GM12873 (cell line): ENCODE results near the gene BCR.

Experiments
- TF ChIP-seq, protein P1 (sequence below): IDR thresholded peaks from 2 replicates; pipeline ENCODE4 v1.5.1; 2012; ENCODE audit warnings: low read depth, mild to moderate bottlenecking, moderate library complexity, low read length, control low read depth; ENCODE audit not compliant: insufficient read depth; ENCODE audit errors: missing control alignments

The BCR gene

DNA sequence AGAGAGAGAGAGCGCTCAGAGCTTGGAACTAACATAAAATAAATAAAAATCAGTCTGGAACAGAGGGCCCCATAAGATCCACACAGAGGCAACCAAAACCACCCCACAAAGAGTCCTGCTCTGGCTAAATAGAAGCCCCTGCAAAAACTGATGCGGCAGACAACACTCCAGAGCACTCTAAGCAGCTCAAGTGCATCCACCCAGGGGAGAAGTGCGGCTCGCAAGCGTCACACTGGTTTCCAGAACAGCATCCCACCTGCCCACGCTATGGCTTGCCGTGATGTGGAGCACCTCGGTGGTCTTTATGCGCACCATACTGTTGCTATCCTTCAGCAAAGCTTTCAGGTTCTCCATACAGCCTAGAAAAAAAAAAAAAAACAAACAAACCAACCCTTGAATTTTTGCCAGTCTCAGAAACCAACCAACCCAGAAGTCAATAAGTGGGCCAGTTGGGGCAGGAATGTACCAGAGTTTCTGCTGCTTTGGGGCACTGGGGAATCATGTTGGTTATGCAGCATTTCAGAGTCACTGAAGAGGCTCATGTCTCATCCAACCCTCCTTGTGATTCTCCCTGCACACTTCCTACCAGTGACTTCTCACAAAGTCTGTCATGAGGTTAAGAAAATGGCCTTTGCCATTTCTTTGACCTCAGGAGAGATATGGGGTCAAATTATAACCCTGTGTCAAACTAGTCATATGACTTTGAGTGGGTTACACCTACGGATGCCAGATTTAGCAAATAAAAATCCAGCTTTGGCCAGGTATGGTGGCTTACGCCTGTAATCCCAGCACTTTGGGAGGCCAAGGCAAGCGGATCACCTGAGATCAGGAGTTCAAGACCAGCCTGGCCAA lies 41.5 kb upstream of the BCR start:
- TF ChIP-seq, protein P1, sequence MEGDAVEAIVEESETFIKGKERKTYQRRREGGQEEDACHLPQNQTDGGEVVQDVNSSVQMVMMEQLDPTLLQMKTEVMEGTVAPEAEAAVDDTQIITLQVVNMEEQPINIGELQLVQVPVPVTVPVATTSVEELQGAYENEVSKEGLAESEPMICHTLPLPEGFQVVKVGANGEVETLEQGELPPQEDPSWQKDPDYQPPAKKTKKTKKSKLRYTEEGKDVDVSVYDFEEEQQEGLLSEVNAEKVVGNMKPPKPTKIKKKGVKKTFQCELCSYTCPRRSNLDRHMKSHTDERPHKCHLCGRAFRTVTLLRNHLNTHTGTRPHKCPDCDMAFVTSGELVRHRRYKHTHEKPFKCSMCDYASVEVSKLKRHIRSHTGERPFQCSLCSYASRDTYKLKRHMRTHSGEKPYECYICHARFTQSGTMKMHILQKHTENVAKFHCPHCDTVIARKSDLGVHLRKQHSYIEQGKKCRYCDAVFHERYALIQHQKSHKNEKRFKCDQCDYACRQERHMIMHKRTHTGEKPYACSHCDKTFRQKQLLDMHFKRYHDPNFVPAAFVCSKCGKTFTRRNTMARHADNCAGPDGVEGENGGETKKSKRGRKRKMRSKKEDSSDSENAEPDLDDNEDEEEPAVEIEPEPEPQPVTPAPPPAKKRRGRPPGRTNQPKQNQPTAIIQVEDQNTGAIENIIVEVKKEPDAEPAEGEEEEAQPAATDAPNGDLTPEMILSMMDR, result no peak

DNA sequence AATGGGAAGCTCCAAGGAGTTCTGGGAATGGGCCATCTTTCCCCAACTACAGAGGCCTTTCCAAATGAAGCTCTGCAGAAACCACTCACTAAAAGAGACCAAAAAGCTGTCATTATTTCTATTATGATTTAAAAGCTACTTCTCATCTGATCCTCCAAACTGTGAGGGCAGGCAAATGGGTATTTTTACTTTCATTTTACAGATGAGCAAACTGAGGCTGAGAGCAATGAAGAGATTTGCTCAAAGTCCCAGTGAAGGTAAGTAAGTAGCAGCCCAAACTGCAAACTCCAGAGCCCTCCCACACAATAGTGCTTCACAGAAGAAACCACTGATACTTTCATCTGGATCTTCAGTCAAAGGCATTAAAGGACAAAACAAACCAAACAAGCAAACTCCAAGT lies 39.9 kb upstream of the BCR start:
- TF ChIP-seq, protein P1, result no peak

DNA sequence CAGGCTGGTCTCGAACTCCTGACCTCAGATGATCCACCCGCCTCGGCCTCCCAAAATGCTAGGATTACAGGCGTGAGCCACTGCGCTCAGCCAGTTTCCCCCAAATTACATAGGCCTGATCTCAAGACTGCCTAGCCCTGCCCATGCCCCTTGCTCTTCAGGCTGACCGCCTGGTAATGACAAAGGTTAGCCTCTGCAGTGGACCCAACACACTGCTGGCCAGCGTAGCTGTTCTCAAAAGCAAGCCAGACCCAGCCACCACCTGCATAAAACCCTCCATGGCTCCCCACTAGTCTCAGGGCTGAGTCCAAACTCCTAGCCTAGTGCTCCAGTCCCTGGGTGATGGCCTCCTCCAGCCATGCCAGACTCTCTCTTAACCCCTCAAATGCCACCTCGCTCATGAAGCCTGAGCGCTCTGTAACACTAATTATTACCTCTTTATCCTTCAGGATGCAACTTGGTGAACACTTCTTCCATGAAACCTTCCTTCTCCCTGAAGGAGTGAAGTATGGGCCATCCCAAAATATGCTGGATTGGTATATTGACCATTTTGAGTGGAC lies 37.7 kb upstream of the BCR start:
- TF ChIP-seq, protein P1, result no peak

DNA sequence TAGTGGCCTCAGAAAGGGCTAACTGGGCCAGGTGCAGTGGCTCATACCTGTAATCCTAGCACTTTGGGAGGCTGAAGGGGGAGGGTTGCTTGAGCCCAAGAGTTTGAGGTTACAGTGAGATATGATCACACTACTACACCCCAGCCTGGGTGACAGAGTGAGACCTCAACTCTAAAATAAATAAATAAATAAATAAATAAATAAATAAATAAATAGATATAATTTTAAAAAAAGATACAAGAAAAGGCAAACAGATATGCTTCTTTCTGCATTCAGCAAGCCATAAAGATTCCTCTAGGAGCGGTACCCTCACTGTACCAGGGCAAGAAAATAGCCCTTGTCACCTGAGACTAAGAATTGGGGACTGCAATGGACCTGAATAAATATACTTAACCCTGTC lies 37.2 kb upstream of the BCR start:
- TF ChIP-seq, protein P1, result no peak

DNA sequence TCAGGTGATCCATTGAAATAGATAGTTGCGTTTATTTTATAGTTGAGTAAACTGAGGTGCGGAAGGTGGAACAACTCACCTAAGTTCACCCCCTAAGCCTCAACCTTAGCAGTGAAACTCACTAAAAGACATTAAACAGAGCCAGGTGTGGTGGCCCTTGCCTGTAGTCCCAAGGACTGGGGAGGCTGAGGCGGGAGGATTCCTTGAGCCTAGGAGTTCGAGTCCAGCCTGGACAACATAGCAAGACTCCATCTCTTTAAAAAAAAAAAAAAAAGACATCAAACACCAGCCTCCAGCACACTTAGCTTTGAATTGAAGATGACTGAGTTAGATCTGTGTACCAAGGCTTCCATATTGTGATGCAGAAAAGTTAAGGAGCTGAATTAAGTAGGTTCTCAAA lies 35.9 kb upstream of the BCR start:
- TF ChIP-seq, protein P1, result no peak

DNA sequence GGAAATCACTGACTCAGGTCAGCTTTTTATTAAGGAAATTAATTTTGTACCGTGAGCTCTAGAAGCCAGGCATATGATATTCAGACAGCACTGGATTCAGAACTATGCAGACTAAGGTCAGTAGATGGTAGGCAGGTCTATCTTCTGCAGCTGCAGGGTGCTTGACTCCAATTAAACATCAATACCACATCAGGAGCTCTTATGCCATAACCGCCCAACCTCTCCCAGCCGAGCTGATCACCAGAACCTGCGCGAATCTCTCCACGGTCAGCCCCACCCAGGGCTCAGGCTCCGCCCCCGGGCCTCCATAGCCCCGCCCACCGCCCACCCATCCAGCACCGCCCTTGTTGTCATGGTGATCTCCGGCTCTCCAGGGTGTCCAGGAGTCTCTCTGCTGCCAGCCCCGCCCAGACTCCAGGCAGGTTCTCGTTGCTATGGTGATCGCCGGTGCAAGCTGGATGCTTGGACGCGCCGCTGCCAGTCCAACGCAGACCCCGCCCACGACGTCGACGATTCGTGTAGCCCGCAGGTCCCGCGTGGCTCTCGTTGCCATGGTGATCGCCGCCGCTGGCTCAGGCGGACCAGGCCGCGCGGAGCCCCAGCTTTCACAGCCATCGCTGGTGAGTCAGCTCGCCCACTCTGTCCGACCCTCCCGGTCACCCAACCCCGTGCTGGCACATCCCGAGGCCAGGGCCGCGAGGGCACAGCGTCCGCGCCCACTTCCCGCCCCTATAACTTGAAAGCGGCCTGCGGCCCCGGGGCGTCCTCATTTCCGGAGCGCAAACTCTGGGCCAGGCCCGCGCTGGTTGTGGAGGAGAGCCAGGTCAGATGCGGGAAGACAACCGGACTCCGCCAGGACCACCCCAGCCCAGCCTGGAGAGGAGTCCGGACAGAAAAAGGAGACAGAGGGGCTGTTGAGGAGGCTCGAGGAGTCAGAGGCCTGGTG lies 35.1 kb upstream of the BCR start, which contains the start of gene RAB36:
Gene RAB36, plus strand, starts transcription at position 546 of the 946 bp plus-strand sequence. CDS start 1,140 bp downstream, outside the sequence.
- TF ChIP-seq, protein P1, result no peak

DNA sequence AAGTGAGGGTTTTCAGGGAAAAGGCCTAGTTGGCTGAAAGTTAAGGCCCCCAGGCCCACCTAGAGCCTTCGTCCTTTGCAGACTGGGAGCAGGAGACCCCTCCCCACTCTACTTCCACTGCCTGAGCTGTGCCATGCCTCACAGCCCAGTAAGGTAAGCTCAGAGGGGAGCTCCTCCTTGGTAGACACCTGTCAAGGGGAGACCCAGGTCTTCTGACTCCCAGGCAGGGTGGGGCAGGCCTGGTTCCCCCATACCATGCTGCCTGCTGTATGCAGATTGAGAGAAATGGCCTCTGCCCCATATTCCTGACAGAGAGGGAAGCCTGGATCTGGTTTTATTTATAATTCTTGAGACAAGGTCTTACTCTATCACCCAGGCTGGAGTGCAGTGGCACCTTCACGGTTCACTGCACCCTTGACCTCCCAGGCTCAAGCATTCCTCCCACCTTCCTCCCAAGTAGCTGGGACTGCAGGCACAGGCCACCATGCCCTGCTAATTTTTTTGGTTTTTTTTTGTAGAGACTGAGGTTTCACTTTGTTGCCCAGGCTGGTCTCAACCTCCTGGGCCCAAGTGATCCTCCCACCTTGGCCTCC lies 34.3 kb upstream of the BCR start:
- TF ChIP-seq, protein P1, result no peak
